Motor neuron (in vitro differentiated cells): ENCODE measurements around the gene CDA. TPM values are rescaled to one million over a fixed set of nuclear protein-coding genes. Genes with fewer than 3 reads are reported as not detected.

Experiments
- ATAC-seq, 8 experiments: fragments of 200-7000 bp; cut with Tn5 transposase; replicated peaks in 6 of 8; 2 replicates each; pipeline ENCODE4 v1.8.0; 2021; ENCODE audit warnings: mild to moderate bottlenecking in 8 of 8, moderate library complexity in 8 of 8
- H3K27ac ChIP-seq, 2 donors: fragments of 250-450 bp; sonication (Bioruptor Pico); 2 replicates each; pipeline ENCODE4 v1.9.0; 2021; ENCODE audit warnings: antibody characterized with exemption in 2 of 2, mild to moderate bottlenecking in 2 of 2, moderate library complexity in 1 of 2
- H3K4me1 ChIP-seq, 2 donors: fragments of 250-450 bp; sonication (Bioruptor Pico); replicated peaks in 1 of 2; 2 replicates each; pipeline ENCODE4 v1.6.1; 2021; ENCODE audit warnings: antibody characterized with exemption in 2 of 2, mild to moderate bottlenecking in 2 of 2, moderate library complexity in 1 of 2
- H3K4me3 ChIP-seq, 5 donors: fragments of 250-450 bp; sonication (Bioruptor Pico); 2 replicates each; pipeline ENCODE4 v1.9.0; 2021; ENCODE audit warnings: antibody characterized with exemption in 5 of 5, mild to moderate bottlenecking in 5 of 5, moderate library complexity in 4 of 5
- WGBS, 10 experiments: fragments of 450-650 bp; shearing (Covaris generic); methylation state at CpG; one replicate each; pipeline ENCODE4 v1.0.0; 2022; 5-methylcytosine and 5-hydroxymethylcytosine counted together
- in situ Hi-C, 9 experiments: fragments of 400-800 bp; cut with MboI; loops; one replicate each; pipeline ENCODE4 v1.15.0; 2021; ENCODE audit warnings: low sequenced_read_pairs in 9 of 9, low pct_unique_long_range_greater_than_20kb in 2 of 9; ENCODE audit not compliant: unreplicated experiment in 9 of 9
- total RNA-seq, 8 experiments: library from RNA; unstranded; fragments of 300-600 nt; gene quantifications; 2 replicates each; pipeline versions ENCODE4 v1.2.3 to v1.2.4, GENCODE V29; 2022

CDA gene
- total RNA-seq, 8 experiments from 2014 or later, result 0.61 TPM; not detected in 7

DNA sequence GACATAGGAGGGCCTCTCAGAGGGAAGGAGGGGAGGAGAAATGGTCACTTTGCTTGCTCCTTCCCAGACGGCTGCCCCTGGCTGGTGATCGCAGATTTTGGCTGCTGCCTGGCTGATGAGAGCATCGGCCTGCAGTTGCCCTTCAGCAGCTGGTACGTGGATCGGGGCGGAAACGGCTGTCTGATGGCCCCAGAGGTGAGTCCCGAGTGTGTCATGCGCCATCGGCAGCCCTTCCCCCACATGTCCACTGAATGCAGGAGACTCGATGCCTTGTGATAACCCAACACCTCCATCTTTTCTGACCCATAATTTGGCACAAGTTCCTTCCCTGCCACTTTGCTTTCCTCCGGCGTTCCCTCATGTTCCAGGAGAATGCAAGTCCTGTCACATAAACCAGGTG is 59.5 kb downstream of the CDA start:
- Histone ChIP-seq H3K27ac (no peak overlapping the region), H3K4me3 (no peak overlapping the region), H3K4me1 (no peaks in the 10 kb centered on the region)
- ATAC-seq, result peak in 1 of 8 experiments; percentile 4
- WGBS, 10 experiments, result 91 to 100% (median 96%) methylated on average over 1 to 8 of the region's 13 CpGs; no CpG with 5 or more reads in 3 of the 10 experiments
- in situ Hi-C loops, result loop anchor here in 3 of 9 experiments (10.0 to 25.0 kb wide), 5 partner anchors 111 to 736 kb away; partner anchors contain the start of genes MUL1 (in 1 of the 3) and PLA2G2E (in 1 of the 3)

DNA sequence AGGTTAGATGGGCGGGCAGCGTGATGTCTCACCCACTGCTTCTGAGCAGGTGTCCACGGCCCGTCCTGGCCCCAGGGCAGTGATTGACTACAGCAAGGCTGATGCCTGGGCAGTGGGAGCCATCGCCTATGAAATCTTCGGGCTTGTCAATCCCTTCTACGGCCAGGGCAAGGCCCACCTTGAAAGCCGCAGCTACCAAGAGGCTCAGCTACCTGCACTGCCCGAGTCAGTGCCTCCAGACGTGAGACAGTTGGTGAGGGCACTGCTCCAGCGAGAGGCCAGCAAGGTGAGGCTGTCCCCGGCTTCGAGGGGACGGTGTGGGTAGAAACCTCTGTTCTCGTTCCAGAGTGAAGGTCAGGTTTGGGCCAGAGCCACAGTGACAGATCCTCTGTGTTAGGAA is 60.0 kb downstream of the CDA start:
- Histone ChIP-seq H3K4me1 (no peaks in the 10 kb centered on the region), H3K27ac (no peak overlapping the region), H3K4me3 (no peak overlapping the region)
- ATAC-seq, result peak in 2 of 8 experiments; percentile 25 to 30
- WGBS, 10 experiments, result 95 to 100% (median 99%) methylated on average over 3 to 15 of the region's 15 CpGs; no CpG with 5 or more reads in 6 of the 10 experiments
- in situ Hi-C loops, result loop anchor here in 3 of 9 experiments (10.0 to 25.0 kb wide), 5 partner anchors 112 to 737 kb away; partner anchors contain the start of genes MUL1 (in 1 of the 3) and PLA2G2E (in 1 of the 3)

- Histone ChIP-seq H3K4me1 (no peaks in the 10 kb centered on the region), H3K4me3 (no peak overlapping the region), H3K27ac (no peak overlapping the region)
- no peak for ATAC-seq
- in situ Hi-C loops, result no loop called here
- 90 to 100% (median 98%) methylated on average over 1 to 12 of the region's 15 CpGs; no CpG with 5 or more reads in 4 of the 10 experiments for WGBS, 10 experiments
Measured at GRCh38 chr1:20652300-20652699, 63.4 kb downstream of the CDA start.

- Histone ChIP-seq H3K27ac (no peak overlapping the region), H3K4me3 (no peak overlapping the region), H3K4me1 (no peaks in the 10 kb centered on the region)
- WGBS, 10 experiments, result 80 to 97% (median 91%) methylated on average over 1 to 15 of the region's 20 CpGs; no CpG with 5 or more reads in 5 of the 10 experiments
- in situ Hi-C loops, result no loop called here
- no peak for ATAC-seq
Measured at GRCh38 chr1:20654104-20654690, 65.3 kb downstream of the CDA start.

GRCh38 chr1:20657024-20657423 is 68.1 kb downstream of the CDA start:
- Histone ChIP-seq H3K4me1 (peaks cover 8% of the 10 kb centered on the region in 2 donors), H3K4me3 (no peak overlapping the region), H3K27ac (no peak overlapping the region)
- no peak for ATAC-seq
- 87 to 100% (median 95%) methylated on average over 1 to 10 of the region's 12 CpGs; no CpG with 5 or more reads in 3 of the 10 experiments for WGBS, 10 experiments
- in situ Hi-C loops, result no loop called here

DNA sequence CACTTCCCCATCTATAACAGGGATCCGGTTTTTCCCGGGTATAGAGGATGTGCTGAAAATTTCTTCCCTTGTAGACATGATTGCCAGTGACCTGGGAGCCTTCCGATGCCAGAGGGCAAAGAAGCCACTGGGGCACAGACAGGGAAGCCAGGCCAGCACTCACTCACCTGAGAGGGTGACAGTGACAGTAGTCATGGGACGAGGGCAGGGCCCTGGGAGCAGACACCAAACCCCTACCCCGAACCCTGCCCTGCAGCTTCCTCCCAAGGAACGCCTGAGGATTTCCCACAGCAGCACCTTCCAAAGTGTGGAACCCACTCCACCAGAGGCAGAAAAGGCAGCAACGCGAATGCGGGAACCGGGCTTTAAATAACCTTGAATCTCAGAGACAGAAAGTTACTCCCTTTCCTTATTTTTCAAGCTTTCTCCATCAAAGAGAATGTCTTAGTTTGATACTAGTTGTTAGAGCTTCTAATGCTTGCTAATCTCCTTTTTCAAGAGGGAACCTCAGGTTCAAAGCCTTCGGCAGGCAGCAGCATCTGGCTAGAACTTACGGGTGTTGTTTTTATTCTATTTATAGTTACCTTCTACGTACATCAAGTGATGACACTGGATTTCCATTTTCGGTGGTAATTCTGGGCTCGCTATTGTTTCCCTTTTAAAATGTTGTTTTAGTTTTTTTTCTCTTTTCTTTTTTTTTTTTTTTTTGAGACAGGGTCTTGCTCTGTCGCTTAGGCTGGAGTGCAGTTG is 69.4 kb downstream of the CDA start:
- 70 to 100% (median 93%) methylated on average over 5 to 15 of the region's 16 CpGs for WGBS, 10 experiments
- H3K27ac ChIP-seq, result no peak overlapping the region
- ATAC-seq, result no peak
- H3K4me1 ChIP-seq, result peaks cover 12 to 13% of the 10 kb centered on the region in 2 donors
- in situ Hi-C loops, result no loop called here
- H3K4me3 ChIP-seq, result no peak overlapping the region

DNA sequence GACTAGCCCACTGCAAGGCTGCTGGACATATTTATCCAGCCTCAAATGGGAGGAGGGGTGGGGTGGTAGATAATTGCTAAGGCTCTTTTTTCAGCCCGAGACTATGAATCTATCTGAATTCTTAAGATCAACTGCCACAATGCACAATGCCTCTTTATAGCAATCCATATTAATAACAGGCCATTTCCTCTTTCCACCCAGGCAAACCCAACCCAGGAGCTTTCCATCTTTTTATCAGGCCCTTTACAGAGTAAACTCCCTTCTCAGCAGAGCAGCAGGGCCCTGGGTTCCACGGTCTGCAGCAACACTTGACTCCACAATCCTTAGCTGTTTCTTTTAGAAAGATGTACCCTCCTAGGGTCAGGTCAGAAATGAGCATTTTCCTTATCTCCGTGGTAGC is 71.5 kb downstream of the CDA start:
- WGBS, 10 experiments, result 0 to 55% (median 19%) methylated on average over 1 to 3 of the region's 3 CpGs; no CpG with 5 or more reads in 1 of the 10 experiments
- Histone ChIP-seq H3K4me3 (peak overlapping the region; percentile 65 to 84 (median 77)), H3K27ac (peak overlapping the region; percentile 48 to 85), H3K4me1 (peaks cover 12 to 13% of the 10 kb centered on the region in 2 donors)
- no peak for ATAC-seq
- in situ Hi-C loops, result no loop called here

DNA sequence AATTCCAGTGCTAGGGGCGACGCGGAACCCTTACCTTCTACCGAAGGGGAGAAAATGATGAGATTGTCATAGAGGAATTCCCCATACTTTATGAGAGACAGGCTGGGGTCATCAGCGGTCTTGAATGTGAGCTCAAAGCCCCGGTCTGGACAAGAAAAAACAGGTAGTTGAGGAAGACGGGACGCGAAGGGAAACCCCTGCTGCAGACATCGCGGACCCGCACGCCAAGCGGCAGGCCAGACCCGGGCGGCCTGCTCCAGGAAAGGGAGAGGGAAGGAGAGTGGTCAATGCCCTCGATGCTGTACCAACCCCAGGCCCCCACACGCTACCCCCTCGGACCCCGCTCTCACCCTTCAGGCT is 71.9 kb downstream of the CDA start:
- WGBS, 10 experiments, result 0 to 10% (median 0%) methylated on average over 2 to 9 of the region's 20 CpGs; no CpG with 5 or more reads in 3 of the 10 experiments
- peaks cover 12 to 13% of the 10 kb centered on the region in 2 donors for H3K4me1 ChIP-seq
- peak overlapping the region; percentile 48 to 85 for H3K27ac ChIP-seq
- in situ Hi-C loops, result no loop called here
- peak overlapping the region; percentile 65 to 84 (median 77) for H3K4me3 ChIP-seq
- peak in 6 of 8 experiments; percentile 0 to 10 (median 3) for ATAC-seq

- Histone ChIP-seq H3K27ac (peak within 1 kb of the TSS; percentile 82 to 90), H3K4me3 (peak within 1 kb of the TSS; percentile 66 to 84 (median 77)), H3K4me1 (peaks cover 12 to 13% of the 10 kb centered on the region in 2 donors)
- ATAC-seq, result peak; percentile 94 to 98 (median 97)
- 0 to 5% (median 1%) methylated on average over 2 to 29 of the region's 58 CpGs; no CpG with 5 or more reads in 3 of the 10 experiments for WGBS, 10 experiments
- in situ Hi-C loops, result no loop called here
Measured at GRCh38 chr1:20661207-20662109, 72.6 kb downstream of the CDA start, which contains the start of gene DDOST. DDOST (minus strand) TSS chr1:20661369; CDS start chr1:20661350, 19 bp downstream.

DNA sequence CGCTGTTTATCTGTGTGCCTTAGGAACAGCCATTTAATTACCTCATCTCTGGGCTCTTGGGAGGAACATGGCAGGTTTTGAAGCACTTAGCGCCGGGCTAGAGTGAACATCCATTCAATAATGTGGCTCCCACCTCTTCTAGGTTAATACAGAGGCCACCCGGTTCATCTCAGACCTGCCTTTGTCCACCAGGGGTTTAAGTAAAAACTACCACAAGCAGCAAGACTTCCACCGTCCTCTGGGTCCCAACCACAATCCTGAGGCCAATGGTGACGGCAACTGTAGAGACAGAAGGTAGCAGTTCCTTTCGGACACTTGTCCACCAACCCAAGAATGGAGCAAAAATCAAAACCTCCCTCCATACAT is 73.2 kb downstream of the CDA start:
- WGBS, 10 experiments, result 30 to 100% (median 60%) methylated on average over 1 to 7 of the region's 7 CpGs; no CpG with 5 or more reads in 1 of the 10 experiments
- Histone ChIP-seq H3K4me3 (peak overlapping the region; percentile 66 to 84 (median 77)), H3K27ac (peak overlapping the region; percentile 82 to 90), H3K4me1 (peaks cover 12 to 13% of the 10 kb centered on the region in 2 donors)
- no peak for ATAC-seq
- in situ Hi-C loops, result no loop called here

DNA sequence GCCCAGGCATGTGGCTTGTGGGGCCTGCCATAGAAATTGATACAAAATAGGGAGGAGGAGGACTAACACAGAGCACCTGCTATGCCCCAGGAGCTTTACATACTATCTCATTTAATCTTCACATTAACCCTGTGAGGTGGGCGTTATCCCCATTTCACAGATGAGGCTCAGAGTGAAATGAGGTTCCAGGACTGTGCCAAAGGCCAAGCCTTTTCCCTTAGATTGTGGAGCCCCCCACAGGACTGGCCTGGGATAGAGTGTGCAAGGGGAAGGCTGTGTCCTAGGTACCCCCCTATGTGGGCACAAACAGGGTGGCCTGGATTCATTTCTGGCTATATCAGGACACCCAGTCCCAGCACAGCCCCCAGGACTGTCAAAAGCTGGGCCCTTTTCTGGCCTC is 74.5 kb downstream of the CDA start:
- Histone ChIP-seq H3K4me3 (no peak overlapping the region), H3K27ac (no peak overlapping the region), H3K4me1 (peaks cover 12 to 13% of the 10 kb centered on the region in 2 donors)
- WGBS, 10 experiments, result 40 to 100% (median 81%) methylated on average over 1 of the region's 1 CpG; no CpG with 5 or more reads in 4 of the 10 experiments
- no peak for ATAC-seq
- in situ Hi-C loops, result no loop called here

DNA sequence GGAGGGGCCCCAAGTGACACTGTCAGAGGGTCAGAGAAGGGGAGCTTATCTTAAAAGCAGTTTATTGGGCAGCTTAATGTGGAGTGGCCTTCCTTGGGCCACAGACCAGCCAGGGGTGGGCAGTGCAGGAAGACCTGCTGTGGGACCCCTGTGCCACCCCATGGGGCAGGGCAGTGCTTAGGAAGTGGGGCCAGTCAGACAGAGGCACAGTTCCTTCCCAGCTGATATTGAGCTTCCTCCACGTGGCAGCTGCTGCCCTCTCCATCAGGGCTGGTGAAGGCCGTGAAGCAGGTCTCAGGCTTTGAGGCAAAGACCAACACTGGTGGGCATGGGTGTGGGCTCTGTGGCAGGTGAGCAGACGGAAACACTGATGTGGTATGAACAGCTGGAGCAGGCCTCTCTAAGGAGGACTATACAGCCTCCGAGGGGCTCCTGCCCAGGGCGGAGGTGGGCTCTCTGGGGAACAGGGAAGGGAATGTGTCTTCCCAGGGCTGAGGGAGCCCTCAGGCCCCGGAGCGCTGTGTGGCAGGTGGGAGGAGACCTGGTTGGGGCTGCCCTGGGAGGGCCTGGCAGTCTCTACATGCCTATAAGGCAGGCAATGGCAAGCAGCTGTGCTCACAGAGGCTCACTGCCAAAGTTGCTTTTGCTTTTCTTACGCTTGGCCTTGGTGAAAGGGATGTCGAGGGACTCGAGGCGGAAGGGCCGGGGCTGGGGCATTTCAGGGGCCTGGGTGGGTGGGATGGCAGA is 75.2 kb downstream of the CDA start:
- Histone ChIP-seq H3K27ac (no peak overlapping the region), H3K4me3 (no peak overlapping the region), H3K4me1 (peaks cover 12 to 13% of the 10 kb centered on the region in 2 donors)
- 0 to 100% (median 76%) methylated on average over 1 to 6 of the region's 12 CpGs; no CpG with 5 or more reads in 4 of the 10 experiments for WGBS, 10 experiments
- ATAC-seq, result no peak
- in situ Hi-C loops, result no loop called here
